ENCODE results near the gene CCSER1. TPM values are rescaled to one million over a fixed set of nuclear protein-coding genes. Genes with fewer than 3 reads are reported as not detected.

Gene CCSER1
- total and polyA plus RNA-seq, 2 donors (not counting 1 experiment from before 2014, with no cell fraction given), result 10.7 to 39.5 TPM

DNA sequence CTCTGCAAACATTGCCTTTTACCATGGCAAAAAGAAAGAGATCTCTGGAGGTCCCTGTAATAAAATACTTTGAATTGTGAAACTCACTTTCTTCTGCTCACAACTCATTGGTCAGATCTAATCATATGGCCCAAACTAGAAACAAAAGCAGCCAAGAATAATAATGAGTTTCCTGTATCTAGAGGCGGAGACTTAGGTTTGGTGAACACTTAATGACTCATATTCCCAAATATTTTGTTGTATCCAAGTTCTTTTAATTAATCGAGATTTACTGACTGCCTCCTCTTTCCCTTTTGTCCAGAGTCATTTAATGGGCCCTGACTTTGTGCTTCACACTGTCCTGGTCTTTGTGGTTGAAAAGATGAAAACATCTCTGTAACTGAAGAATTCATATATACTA lies 190.6 kb downstream of the CCSER1 start:
- H3K27ac ChIP-seq (ENCODE audit: low read length in 2 of 2), result no peak overlapping the region
- no peaks in the 10 kb centered on the region for H3K9me3 ChIP-seq (ENCODE audit: control extremely low read depth in 1 of 3, control insufficient read depth in 2 of 3, insufficient read depth in 1 of 3, low read length in 2 of 3)
- ChIA-PET CTCF (no interaction called here), POLR2A (no interaction called here)
- H3K27ac Mint-ChIP-seq, result no peak overlapping the region
- TF ChIP-seq, protein P1, sequence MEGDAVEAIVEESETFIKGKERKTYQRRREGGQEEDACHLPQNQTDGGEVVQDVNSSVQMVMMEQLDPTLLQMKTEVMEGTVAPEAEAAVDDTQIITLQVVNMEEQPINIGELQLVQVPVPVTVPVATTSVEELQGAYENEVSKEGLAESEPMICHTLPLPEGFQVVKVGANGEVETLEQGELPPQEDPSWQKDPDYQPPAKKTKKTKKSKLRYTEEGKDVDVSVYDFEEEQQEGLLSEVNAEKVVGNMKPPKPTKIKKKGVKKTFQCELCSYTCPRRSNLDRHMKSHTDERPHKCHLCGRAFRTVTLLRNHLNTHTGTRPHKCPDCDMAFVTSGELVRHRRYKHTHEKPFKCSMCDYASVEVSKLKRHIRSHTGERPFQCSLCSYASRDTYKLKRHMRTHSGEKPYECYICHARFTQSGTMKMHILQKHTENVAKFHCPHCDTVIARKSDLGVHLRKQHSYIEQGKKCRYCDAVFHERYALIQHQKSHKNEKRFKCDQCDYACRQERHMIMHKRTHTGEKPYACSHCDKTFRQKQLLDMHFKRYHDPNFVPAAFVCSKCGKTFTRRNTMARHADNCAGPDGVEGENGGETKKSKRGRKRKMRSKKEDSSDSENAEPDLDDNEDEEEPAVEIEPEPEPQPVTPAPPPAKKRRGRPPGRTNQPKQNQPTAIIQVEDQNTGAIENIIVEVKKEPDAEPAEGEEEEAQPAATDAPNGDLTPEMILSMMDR (IDR thresholded peaks at IDR 0.05), result no peak
- no peak for TF ChIP-seq EZH2 (IDR thresholded peaks at IDR 0.05; ENCODE audit: borderline replicate concordance, insufficient read depth, low read depth, low read length, poor library complexity, severe bottlenecking)
- no peaks in the 10 kb centered on the region for H3K36me3 ChIP-seq (replicated peaks in 1 of 2; ENCODE audit: control extremely low read depth in 1 of 2, control insufficient read depth in 1 of 2, extremely low read depth in 1 of 2, insufficient read depth in 2 of 2, low read length in 1 of 2)
- H3K9ac ChIP-seq (ENCODE audit: low read length), result no peak overlapping the region
- no peak overlapping the region for H3K4me3 ChIP-seq (ENCODE audit: control extremely low read depth in 1 of 5, extremely low read depth in 1 of 5, insufficient read depth in 1 of 5, low read depth in 2 of 5, low read length in 4 of 5)
- H3K4me3 Mint-ChIP-seq, result no peak overlapping the region
- H3K4me2 ChIP-seq (replicated peaks; ENCODE audit: low read depth, low read length, poor library complexity, severe bottlenecking), result no peak overlapping the region
- DNase-seq (no peak), ATAC-seq (ENCODE audit: low read depth) (no peak)
- H2AFZ ChIP-seq (ENCODE audit: insufficient read depth, low read depth, low read length, poor library complexity, severe bottlenecking), result no peak overlapping the region
- no peaks in the 10 kb centered on the region for H3K4me1 Mint-ChIP-seq
- H3K79me2 ChIP-seq (ENCODE audit: control insufficient read depth, insufficient read depth, low read length), result no peaks in the 10 kb centered on the region
- no peaks in the 10 kb centered on the region for H3K9me3 Mint-ChIP-seq (ENCODE audit: insufficient read depth)
- intact Hi-C loops (cut with micrococcal nuclease), result no loop called here
- no CpG with 5 or more reads among the region's 2 CpGs for WGBS (ENCODE audit: insufficient coverage)
- H3K27me3 Mint-ChIP-seq, result no peaks in the 10 kb centered on the region
- H4K20me1 ChIP-seq (ENCODE audit: control insufficient read depth, insufficient read depth, low read length, poor library complexity, severe bottlenecking), result no peaks in the 10 kb centered on the region
- H3K4me1 ChIP-seq (ENCODE audit: control insufficient read depth in 2 of 2, insufficient read depth in 2 of 2, low read length in 2 of 2), result no peaks in the 10 kb centered on the region
- H3K27me3 ChIP-seq (replicated peaks in 1 of 4; ENCODE audit: control extremely low read depth in 1 of 4, control insufficient read depth in 3 of 4, insufficient read depth in 4 of 4, low read length in 3 of 4), result no peaks in the 10 kb centered on the region

DNA sequence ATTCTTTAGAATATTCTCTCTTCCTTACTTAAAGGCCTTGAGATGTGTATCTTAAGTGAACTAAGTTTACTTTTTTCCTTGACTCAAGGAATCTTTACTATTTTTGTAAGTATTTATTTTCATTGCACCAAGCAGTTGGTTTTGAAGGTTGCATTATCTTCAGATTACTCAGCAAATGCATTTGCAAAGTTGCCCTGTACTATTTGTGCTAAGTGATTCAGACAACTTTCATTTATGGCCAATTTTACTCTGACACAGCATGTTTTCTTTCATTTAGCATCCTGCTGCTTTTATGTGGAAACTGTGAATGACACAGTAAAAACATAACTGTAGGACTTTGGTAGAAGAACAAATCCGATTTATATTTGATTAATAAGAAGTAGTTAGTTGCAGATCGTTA lies 191.0 kb downstream of the CCSER1 start:
- no peaks in the 10 kb centered on the region for H3K27me3 Mint-ChIP-seq
- H3K27ac ChIP-seq (ENCODE audit: low read length in 2 of 2), result no peak overlapping the region
- no peak overlapping the region for H3K4me3 ChIP-seq (ENCODE audit: control extremely low read depth in 1 of 5, extremely low read depth in 1 of 5, insufficient read depth in 1 of 5, low read depth in 2 of 5, low read length in 4 of 5)
- no peaks in the 10 kb centered on the region for H4K20me1 ChIP-seq (ENCODE audit: control insufficient read depth, insufficient read depth, low read length, poor library complexity, severe bottlenecking)
- H3K4me2 ChIP-seq (replicated peaks; ENCODE audit: low read depth, low read length, poor library complexity, severe bottlenecking), result no peak overlapping the region
- TF ChIP-seq EZH2 (IDR thresholded peaks at IDR 0.05; ENCODE audit: borderline replicate concordance, insufficient read depth, low read depth, low read length, poor library complexity, severe bottlenecking), result no peak
- TF ChIP-seq, protein P1 (IDR thresholded peaks at IDR 0.05), result no peak
- POLR2A ChIA-PET, result no interaction called here
- no peak overlapping the region for H3K9ac ChIP-seq (ENCODE audit: low read length)
- H3K9me3 ChIP-seq (ENCODE audit: control extremely low read depth in 1 of 3, control insufficient read depth in 2 of 3, insufficient read depth in 1 of 3, low read length in 2 of 3), result no peaks in the 10 kb centered on the region
- no peak for ATAC-seq (ENCODE audit: low read depth)
- no peaks in the 10 kb centered on the region for H3K36me3 ChIP-seq (replicated peaks in 1 of 2; ENCODE audit: control extremely low read depth in 1 of 2, control insufficient read depth in 1 of 2, extremely low read depth in 1 of 2, insufficient read depth in 2 of 2, low read length in 1 of 2)
- H3K27ac Mint-ChIP-seq, result no peak overlapping the region
- H3K4me1 ChIP-seq (ENCODE audit: control insufficient read depth in 2 of 2, insufficient read depth in 2 of 2, low read length in 2 of 2), result no peaks in the 10 kb centered on the region
- intact Hi-C loops (cut with micrococcal nuclease), result no loop called here
- no peaks in the 10 kb centered on the region for H3K4me1 Mint-ChIP-seq
- H3K27me3 ChIP-seq (replicated peaks in 1 of 4; ENCODE audit: control extremely low read depth in 1 of 4, control insufficient read depth in 3 of 4, insufficient read depth in 4 of 4, low read length in 3 of 4), result no peaks in the 10 kb centered on the region
- no peak for DNase-seq
- no peak overlapping the region for H2AFZ ChIP-seq (ENCODE audit: insufficient read depth, low read depth, low read length, poor library complexity, severe bottlenecking)
- WGBS (ENCODE audit: insufficient coverage), result no CpG with 5 or more reads among the region's 2 CpGs
- no peaks in the 10 kb centered on the region for H3K9me3 Mint-ChIP-seq (ENCODE audit: insufficient read depth)
- H3K79me2 ChIP-seq (ENCODE audit: control insufficient read depth, insufficient read depth, low read length), result no peaks in the 10 kb centered on the region
- H3K4me3 Mint-ChIP-seq, result no peak overlapping the region
- CTCF ChIA-PET, result no interaction called here

Data from B cell (primary cell).